GM19395 (cell line): ENCODE data around the gene TUSC2.

Experiments
- ATAC-seq: cut with Tn5 transposase; IDR thresholded peaks from one replicate; pipeline ENCODE4 v1.9.1; 2021; ENCODE audit warnings: mild to moderate bottlenecking, moderate library complexity; ENCODE audit not compliant: unreplicated experiment

Gene TUSC2

DNA sequence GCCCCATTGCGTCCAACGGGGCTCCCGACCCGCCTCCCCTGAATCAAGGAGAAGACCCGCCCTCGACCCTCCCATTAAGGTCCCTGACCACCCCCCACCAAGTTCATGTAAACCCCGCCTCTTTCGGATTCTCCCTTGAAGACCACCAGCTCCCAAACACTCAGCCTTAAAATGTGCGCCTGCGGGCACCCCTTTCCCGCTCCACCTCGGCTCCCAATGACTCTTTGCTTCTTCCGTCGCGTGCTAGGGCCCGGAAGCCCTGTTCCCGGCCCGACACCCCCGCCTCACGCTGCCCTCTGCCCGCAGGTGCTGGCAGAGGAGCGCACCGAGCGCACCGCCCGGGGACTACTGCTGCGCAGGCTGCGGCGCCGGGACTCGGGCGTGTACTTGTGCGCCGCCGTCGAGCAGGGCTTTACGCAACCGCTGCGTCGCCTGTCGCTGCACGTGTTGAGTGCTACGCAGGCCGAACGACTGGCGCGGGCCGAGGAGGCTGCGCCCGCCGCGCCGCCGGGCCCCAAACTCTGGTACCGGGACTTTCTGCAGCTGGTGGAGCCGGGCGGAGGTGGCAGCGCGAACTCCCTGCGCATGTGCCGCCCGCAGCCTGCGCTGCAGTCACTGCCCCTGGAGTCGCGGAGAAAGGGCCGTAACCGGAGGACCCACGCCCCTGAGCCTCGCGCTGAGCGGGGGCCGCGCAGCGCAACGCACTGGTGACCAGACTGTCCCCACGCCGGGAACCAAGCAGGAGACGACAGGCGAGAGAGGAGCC is 51.8 kb downstream of the TUSC2 start:
- no peak for ATAC-seq

DNA sequence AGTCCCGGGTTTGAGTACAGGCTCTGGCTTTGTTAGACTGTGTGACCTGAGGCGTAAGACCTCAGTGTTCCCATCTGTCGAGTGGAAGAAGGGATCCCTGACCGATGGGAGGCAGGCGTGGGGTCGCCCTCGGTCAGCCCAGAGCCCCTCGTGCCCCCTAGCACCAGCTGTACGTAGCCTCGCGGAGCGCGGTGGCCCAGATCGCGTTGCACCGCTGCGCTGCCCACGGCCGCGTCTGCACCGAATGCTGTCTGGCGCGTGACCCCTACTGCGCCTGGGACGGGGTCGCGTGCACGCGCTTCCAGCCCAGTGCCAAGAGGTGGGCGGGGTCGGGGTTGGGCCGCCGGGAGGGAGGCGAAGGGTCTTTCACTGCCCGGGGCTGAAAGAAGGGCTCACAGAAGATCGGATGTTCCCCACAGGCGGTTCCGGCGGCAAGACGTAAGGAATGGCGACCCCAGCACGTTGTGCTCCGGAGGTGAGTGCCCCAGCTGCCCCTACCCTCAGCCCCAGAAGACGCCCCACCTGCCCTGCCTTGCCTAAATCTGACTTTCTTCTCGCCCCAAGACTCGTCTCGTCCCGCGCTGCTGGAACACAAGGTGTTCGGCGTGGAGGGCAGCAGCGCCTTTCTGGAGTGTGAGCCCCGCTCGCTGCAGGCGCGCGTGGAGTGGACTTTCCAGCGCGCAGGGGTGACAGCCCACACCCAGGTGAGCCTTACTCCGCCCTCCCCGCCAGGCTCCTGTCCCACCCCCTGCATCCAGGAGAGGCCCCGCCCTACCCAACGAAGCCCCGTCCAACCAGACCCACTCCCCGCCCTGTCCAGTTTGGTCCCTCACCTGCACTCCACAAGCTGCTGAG is 52.7 kb downstream of the TUSC2 start:
- no peak for ATAC-seq
